Activated naive CD4-positive, alpha-beta T cell treated with anti-CD3 and anti-CD28 coated beads, Interleukin-2, amount 10 ng/mL, durations not matched to agents 5 hours and 36 hours (primary cell): Measurements from ENCODE around the gene OR2T8. TPM values are rescaled to one million over a fixed set of nuclear protein-coding genes. Genes with fewer than 3 reads are reported as not detected.

Source experiments
- total RNA-seq, 2 experiments: library from RNA; stranded (reverse); gene quantifications; one replicate each; pipeline ENCODE4 v1.2.3, GENCODE V29; 2021

Gene OR2T8
- not detected for total RNA-seq

GRCh38 chr1:247919952-247920351 lies at the start of gene OR2T8:
Gene OR2T8, plus strand, starts transcription at chr1:247920252. Its CDS starts 766 bp downstream, at chr1:247921018.

GRCh38 chr1:247895163-247895637 lies 24.9 kb upstream of the OR2T8 start, which contains the start of gene OR2W3:
Gene OR2W3, plus strand, starts transcription at chr1:247895587. Its CDS starts 0 bp downstream, at chr1:247895587.

GRCh38 chr1:247924868-247925267 lies 4.8 kb downstream of the OR2T8 start, which contains the start of gene OR2AJ1:
Gene OR2AJ1, plus strand, starts transcription at chr1:247924889. Its CDS starts 8,880 bp downstream, at chr1:247933769.

GRCh38 chr1:247948558-247948957 lies 28.5 kb downstream of the OR2T8 start, which contains the start of gene OR2L8:
Gene OR2L8, plus strand, starts transcription at chr1:247948858. Its CDS starts 0 bp downstream, at chr1:247948858.

GRCh38 chr1:247964933-247965332 lies 44.9 kb downstream of the OR2T8 start, which contains the start of gene OR2AK2:
Gene OR2AK2, plus strand, starts transcription at chr1:247965233. Its CDS starts 144 bp downstream, at chr1:247965377.

Other genes with a start within 250 kb of the OR2T8 start
- not detected for gene OR13G1, start 240.5 kb upstream of the OR2T8 start, total RNA-seq
- not detected for gene OR6F1, start 203.6 kb upstream of the OR2T8 start, total RNA-seq
- not detected for gene OR14K1, start 181.6 kb upstream of the OR2T8 start, total RNA-seq
- not detected for gene OR14A2, start 172.1 kb upstream of the OR2T8 start, total RNA-seq
- gene OR1C1, start 159.7 kb upstream of the OR2T8 start, total RNA-seq: not detected
- not detected for gene OR14A16, start 96.1 kb upstream of the OR2T8 start, total RNA-seq
- gene OR11L1, start 78.4 kb upstream of the OR2T8 start, total RNA-seq: not detected
- under 1 TPM; 0.30 to 0.53 TPM for gene TRIM58, start 63.1 kb upstream of the OR2T8 start, total RNA-seq
- gene OR2W3, start 24.7 kb upstream of the OR2T8 start, total RNA-seq: not detected
- not detected for gene OR2AJ1, start 4.6 kb downstream of the OR2T8 start, total RNA-seq
- under 1 TPM in 1 of 2 experiments, not detected in 1; 0.30 TPM for gene OR2L8, start 28.6 kb downstream of the OR2T8 start, total RNA-seq
- gene OR2AK2, start 45.0 kb downstream of the OR2T8 start, total RNA-seq: not detected
- gene OR2L5, start 93.4 kb downstream of the OR2T8 start, total RNA-seq: not detected
- under 1 TPM; 0.05 to 0.08 TPM for gene OR2L2, start 109.8 kb downstream of the OR2T8 start, total RNA-seq
- gene OR2L3, start 126.6 kb downstream of the OR2T8 start, total RNA-seq: not detected
- gene OR2L13, start 174.9 kb downstream of the OR2T8 start, total RNA-seq: not detected
- gene OR2M5, start 224.9 kb downstream of the OR2T8 start, total RNA-seq: not detected